Right hindlimb (tissue), 1 donor: ENCODE data around the gene CEBPG.

ENCODE experiments used
- DNase-seq: peaks from one replicate; pipeline ENCODE4 v3.0.0-alpha.2; 2018

CEBPG gene

GRCh38 chr19:33373453-33374235 is at the start of gene CEBPG:
TSS of gene CEBPG (plus strand) at chr19:33373709. CDS start at chr19:33379240, 5,531 bp downstream.
- peak; percentile 96 for DNase-seq

- no peak for DNase-seq
Observed at GRCh38 chr19:33324628-33325027, 48.9 kb upstream of the CEBPG start.

DNA sequence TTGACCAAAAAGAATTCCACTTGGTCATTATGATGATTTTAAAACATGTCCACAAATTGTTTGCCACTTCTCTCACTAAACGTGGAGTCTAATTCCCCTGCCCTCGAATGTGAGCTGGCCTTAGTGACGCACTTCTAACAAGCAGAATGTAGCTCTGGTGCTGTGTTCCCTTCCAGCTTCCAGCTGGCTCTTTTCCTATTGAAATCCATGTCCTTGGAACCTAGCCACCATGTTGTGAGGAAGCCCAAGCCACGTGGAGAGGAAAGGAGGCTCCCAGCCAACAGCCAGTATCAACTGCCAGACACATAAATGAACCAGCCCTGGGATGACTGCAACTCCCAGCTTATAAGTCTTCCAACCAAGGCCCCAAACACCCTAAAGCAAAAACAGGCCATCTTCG is 47.6 kb upstream of the CEBPG start:
- DNase-seq = peak; percentile 89

- no peak for DNase-seq
Observed at GRCh38 chr19:33329060-33329459, 44.4 kb upstream of the CEBPG start.

DNA sequence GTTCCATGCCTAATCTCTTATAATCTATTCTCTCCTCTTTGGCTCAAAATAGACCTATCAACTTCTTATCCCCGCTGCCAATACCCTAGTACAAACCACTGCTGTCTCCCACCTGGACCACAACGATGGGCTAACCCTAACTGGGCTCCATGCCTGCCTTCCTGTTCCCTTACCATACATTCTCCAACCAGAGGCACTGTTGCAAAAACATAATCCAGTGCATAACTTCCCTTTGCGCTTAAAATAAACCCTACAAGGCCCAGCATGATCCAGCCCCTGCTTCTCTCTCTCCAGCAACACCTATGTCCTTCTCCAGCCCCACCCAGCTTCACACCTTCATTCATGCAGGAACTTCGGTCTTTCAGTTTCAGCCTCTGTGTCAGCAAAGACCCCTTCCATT is 43.8 kb upstream of the CEBPG start:
- DNase-seq = no peak

- DNase-seq = no peak
Observed at GRCh38 chr19:33332248-33332647, 41.3 kb upstream of the CEBPG start.

DNA sequence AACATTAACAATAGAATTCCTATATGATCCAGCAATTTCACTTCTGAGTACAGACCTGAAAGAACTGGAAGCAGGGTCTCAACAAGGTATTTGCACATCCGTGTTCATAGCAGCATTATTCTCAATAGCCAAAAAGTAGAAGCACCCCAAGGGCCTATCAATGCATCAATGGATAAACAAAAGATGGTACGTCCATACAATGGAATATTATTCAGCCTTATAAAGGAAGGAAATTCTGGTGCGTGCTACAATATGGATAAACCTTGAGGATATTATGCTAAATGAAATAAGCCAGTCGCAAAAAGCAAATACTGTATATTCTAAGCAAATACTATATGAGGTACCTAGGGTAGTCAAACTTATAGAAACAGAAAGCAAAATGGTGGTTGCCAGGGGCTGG is 40.4 kb upstream of the CEBPG start:
- DNase-seq = no peak

- DNase-seq = no peak
Observed at GRCh38 chr19:33333642-33334041, 39.9 kb upstream of the CEBPG start.

DNA sequence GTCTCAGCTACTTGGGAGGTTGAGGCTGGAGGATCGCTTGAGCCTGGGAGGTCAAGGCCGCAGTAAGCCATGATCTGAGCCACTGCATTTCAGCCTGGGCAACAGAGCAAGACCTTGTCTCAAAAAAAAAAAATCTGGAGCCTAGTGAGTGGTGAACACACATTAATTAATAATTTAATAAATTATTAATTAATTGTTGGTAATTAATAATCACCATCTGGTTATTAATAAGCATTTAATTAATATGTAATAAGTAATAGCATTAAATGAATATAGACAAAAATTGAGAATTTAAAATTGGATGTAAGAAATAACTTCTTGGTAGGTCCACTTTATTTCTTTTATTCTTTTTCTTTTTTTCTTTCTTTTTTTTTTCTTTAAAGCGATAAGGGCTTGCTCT is 39.2 kb upstream of the CEBPG start:
- DNase-seq = no peak

- DNase-seq = no peak
Observed at GRCh38 chr19:33335446-33335845, 38.1 kb upstream of the CEBPG start.

DNA sequence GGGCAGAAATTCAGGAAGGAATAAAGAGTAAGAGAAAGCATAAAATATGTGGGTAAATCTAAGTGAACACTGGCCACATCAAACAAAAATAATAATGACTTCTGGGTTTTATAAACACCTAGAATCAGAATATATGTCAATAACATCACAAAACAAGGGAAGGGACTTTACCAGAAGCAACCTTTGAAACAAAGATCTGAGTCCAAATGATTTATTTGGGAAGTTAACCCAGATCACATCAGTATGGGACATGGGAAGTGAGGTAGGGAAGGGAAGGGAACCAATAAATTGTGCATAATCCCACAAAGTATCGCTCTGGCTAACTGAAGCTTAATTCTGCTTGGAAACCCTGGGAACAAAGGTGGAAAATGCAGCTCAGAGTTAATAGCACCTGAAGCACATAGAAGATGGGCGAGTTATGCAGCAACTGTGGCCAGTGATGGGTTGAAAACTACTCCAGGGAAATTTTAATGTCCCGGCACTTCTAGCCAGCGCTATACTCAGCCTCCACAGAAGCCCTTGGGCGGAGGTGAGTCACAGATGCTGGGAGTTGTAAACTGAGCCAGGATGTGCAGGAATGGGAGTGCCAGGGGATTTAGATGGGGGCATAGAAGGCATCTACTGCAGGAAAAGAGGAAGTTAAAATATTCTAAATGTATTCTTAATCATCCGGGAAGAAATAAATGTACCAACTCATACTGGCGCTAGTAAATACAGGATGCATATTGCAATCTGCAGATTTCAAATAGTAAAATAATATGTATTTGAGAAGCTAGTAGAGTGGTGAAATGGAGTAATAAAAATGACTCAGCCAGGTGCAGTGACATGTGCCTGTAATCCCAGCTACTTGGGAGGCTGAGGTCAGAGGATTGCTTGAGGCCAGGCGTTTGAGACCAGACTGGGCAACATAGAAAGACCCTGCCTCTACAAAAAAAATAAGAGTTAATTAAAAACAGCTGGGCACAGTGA is 34.2 kb upstream of the CEBPG start:
- no peak for DNase-seq

GRCh38 chr19:33340991-33341390 is 32.5 kb upstream of the CEBPG start:
- DNase-seq = no peak

DNA sequence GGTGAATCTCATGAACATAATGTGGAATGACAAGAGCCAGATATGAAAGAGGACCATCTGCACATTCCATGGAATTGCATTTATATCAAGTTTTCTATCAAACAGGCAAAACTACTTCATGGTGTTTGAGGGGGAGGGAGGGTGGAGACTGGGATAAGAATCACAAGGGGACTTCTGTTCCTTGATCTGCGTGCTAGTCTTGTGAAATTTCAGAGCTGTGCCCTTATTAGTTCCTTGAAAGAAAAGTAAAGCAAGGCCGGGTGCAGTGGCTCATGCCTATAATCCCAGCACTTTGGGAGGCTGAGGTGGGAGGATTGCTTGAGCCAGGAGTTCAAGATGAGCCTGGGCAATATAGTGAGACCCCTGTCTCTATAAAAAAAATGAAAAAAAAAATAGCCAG is 30.2 kb upstream of the CEBPG start:
- no peak for DNase-seq

DNA sequence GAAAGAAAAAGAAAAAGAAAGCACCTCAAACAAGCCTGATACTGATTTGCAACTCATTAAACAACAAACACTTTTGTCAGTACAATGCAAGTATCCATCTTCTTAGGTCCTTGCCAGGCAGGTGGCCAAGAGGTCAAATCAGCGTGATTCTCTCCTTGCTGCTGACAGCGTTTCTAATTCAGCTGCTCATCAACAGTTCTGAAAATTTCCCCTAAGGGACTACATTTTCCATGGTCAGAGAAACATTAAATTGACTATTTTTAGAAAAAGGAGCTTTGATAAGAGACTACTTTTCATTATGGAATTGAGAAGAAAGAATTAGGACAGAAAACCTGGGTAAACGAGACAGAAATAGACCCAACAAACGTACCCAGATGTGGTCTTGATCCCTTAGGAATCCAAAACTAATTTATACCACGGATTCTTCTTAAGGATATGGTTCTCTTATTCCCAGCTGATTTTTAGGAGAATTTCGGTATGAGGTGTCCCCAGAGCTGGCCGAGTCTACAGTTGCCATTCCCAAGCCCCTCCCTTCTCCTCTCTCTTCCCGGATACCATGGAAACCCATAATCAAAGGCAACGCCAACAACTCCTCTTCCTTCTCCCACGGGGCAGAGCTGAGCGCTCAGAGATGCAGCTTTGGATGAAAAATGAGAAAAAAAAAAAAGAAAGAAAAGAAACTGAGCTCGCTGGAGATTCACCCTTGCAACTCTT is 29.5 kb upstream of the CEBPG start:
- DNase-seq = peak; percentile 77

- DNase-seq = peak; percentile 61
Observed at GRCh38 chr19:33344573-33344925, 29.0 kb upstream of the CEBPG start.

- DNase-seq = no peak
Observed at GRCh38 chr19:33345163-33345562, 28.3 kb upstream of the CEBPG start.

GRCh38 chr19:33346665-33347064 is 26.8 kb upstream of the CEBPG start:
- no peak for DNase-seq

DNA sequence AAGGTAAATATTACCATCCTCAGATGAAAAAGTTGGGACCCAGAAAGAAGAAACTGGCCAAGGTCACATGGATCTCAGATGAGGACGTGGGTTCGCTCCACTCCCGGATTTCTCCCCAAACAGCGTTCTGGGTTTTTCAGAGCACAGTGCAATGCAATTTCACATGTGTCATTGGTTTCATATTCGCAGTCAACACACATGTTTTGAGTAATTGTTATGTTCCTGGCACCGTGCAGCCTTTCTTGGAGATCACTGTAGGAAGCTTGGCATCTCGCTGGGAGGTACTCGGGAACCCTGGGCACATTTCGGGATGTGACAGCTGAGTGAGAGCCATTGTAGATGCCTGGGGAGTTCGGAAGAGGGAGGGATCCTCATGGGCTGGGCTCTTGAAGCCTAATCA is 26.2 kb upstream of the CEBPG start:
- no peak for DNase-seq

DNA sequence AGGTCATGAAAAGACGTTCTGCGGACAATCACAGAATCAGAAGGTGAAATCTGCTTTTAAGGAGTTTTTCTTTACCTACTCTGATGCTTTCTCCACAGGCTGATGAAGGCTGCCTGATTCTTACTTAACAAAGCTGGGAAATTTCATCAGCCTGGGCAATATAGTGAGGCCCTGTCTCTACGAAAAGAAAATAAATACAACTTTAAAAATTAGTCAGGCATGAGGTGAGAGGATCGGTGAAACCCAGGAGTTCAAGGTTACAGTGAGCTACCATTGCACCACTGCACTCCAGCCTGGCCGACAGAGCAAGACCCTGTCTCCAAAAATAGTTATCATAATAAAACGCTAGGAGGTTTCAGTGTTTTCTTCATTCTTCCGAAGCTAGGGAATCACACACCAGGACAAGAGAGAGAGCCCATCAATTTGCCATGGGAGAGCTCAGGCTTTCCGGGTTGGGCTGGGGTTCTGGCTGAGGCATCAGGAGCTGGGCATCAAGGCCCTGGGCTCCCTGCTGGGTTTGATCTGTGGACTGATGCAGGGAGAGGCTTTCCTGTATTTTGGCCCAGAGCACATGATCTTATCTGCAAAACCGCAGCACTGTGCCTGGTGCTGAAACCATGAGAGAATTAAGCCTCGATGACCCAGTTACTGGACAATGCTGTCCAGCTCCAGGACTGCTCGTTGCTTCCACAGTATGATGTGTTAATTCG is 25.1 kb upstream of the CEBPG start:
- no peak for DNase-seq

DNA sequence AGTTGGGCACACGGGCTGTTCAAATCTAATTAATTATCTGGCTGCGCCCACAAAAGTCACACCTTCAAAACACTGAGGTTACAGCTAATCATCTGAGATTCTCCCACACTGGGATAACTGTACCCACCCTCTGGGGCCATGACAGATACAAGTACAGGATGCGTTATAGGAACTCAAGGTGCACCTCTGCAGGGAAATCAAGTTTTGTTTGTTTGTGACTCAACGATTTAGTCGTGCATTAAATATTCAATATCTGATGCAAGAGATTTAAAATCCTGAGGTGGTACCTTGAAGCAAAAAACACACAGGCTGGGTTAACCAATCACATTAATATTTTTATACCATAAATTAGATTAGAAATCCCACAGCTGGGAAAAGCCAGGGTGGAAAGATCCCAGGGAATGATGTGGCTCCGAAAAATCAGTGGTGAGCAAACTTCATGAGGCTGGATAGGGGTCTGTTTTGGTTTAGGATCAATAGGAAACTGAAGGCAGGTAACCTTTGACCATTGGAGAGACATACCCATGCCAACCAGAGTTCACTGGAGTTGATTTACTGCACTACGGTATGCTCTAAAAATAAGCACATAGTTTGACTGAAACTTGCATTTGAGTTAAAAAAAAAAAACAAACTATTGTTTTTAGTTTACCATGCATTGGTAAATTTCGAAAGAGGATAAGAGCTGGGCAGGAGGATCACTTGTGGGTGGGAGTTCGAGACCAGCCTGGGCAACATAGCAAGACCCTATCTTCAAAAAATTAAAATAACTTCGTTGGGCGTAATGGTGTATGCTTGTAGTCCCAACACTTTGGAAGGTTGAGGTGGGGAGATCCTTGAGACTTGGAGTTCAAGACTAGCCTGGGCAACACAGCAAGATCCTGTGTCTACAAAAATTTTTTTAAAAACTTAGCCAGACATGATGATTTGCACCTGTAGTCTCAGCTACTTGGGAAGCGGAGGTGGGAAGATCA is 23.9 kb upstream of the CEBPG start:
- no peak for DNase-seq

- no peak for DNase-seq
Observed at GRCh38 chr19:33350538-33351309, 22.8 kb upstream of the CEBPG start.
